ENCODE results near the gene TIAM2.

DNA sequence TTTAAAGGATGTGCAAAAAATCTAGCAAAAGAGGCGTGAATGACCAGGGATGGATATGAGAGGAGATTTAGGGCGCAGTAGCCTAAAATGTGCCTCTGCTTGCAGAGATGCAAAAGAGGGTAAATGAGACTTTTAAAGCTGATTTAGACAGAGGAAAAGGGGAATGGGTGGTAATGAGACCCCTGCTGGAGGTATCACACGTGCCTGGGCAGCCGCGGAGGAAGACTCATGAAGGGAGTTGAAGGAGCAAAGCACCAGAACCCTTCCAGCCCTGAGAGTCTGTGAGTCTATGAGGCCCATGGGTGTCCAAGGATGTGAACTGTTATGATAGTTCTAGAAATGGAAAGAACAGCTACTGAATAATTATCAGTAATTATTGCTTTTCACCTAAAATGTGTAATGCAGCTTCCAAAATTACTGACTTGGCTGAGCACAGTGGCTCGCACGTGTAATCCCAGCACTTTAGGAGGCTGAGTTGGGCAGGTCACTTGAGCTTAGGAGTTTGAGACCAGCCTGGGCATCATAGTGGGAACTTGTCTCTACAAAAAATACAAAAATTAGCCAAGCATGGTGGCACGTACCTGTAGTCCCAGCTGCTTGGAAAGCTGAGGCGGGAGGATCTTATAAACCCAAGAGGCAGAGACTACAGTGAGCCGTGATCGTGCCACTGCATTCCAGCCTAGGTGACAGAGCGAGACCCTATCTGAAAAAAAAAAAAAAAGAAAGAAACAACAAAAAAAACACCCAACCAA, 38.2 kb upstream of the TIAM2 start:
- TF ChIP-seq POLR2AphosphoS5 (IDR thresholded peaks at IDR 0.05; ENCODE audit: low read depth, low read length), result no peak
- TF ChIP-seq POLR2A (IDR thresholded peaks at IDR 0.05; ENCODE audit: low read depth, low read length), result no peak
- no peak for TF ChIP-seq TAF1 (IDR thresholded peaks at IDR 0.05; ENCODE audit: borderline replicate concordance, low read depth, low read length)

All from GM12892 (cell line).